Suprapubic skin (tissue), 4 donors: ENCODE data around the gene CRY2.

ENCODE experiments used
- CTCF ChIP-seq, 2 donors: fragments of 200-600 bp in 1 of 2; fragments of 450-650 bp in 1 of 2; sonication (generic) in 1 of 2; IDR thresholded peaks; one replicate each; pipeline ENCODE4 v1.5.1; 2016 to 2019; ENCODE audit warnings: antibody characterized with exemption in 2 of 2, mild to moderate bottlenecking in 1 of 2, moderate library complexity in 1 of 2
- EP300 ChIP-seq: sonication (generic); formaldehyde crosslinking; IDR thresholded peaks from one replicate; pipeline ENCODE4 v1.6.1; 2017; ENCODE audit warnings: antibody characterized with exemption
- POLR2A ChIP-seq, 2 donors: fragments of 450-650 bp; IDR thresholded peaks; one replicate each; pipeline ENCODE4 v1.6.1; 2017; ENCODE audit warnings: antibody characterized with exemption in 2 of 2, mild to moderate bottlenecking in 2 of 2, moderate library complexity in 2 of 2
- POLR2AphosphoS5 ChIP-seq, 3 donors: sonication (generic); formaldehyde crosslinking; IDR thresholded peaks; one replicate each; pipeline ENCODE4 v1.6.1; 2017; ENCODE audit warnings: antibody characterized with exemption in 3 of 3

DNA sequence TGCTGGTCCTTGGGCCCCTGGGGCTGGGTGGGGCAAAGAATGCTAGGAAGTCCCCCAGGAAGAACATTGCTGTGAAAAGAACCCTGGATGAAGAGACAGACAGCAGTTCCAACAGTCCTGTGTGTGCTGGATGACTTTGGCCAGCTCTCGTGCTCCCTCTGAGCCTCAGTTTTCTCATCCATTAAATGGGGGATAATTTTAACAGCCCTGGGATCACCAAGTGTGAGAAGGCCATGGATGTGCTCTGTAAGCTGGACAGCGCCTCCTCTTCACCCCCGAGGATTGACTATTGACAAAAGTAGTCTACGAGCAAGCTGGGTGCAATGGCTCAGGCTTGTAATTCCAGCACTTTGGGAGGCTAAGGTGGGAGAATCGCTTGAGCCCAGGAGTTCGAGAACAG, 77.7 kb downstream of the CRY2 start:
- TF ChIP-seq CTCF (IDR thresholded peaks at IDR 0.05) = no peak
- no peak for TF ChIP-seq POLR2A (IDR thresholded peaks at IDR 0.05)
- no peak for TF ChIP-seq EP300
- no peak for TF ChIP-seq POLR2AphosphoS5 (IDR thresholded peaks at IDR 0.05)
